DMS 273 treated with DMSO at 0.1 percent for 48 hours (cell line): ENCODE measurements around the gene SPTB.

Experiments used
- DNase-seq: peaks from one replicate; lab custom pipeline; 2025; lab: John Stamatoyannopoulos, UW

Gene SPTB

GRCh38 chr14:64850369-64851137 is 29.2 kb downstream of the SPTB start:
- no peak for DNase-seq

- DNase-seq: no peak
Measured at GRCh38 chr14:64849940-64850339, 29.8 kb downstream of the SPTB start.

- DNase-seq: no peak
Measured at GRCh38 chr14:64848239-64848638, 31.5 kb downstream of the SPTB start.

GRCh38 chr14:64846319-64846718 is 33.4 kb downstream of the SPTB start:
- DNase-seq: no peak

- no peak for DNase-seq
Measured at GRCh38 chr14:64845878-64846277, 33.8 kb downstream of the SPTB start.

- DNase-seq: no peak
Measured at GRCh38 chr14:64844969-64845536, 34.7 kb downstream of the SPTB start.

- no peak for DNase-seq
Measured at GRCh38 chr14:64844272-64844671, 35.4 kb downstream of the SPTB start.

GRCh38 chr14:64843548-64843947 is 36.2 kb downstream of the SPTB start:
- no peak for DNase-seq

- DNase-seq: no peak
Measured at GRCh38 chr14:64841772-64842750, 37.6 kb downstream of the SPTB start.

- DNase-seq: no peak
Measured at GRCh38 chr14:64841121-64841651, 38.5 kb downstream of the SPTB start.

GRCh38 chr14:64838656-64839055 is 41.1 kb downstream of the SPTB start:
- DNase-seq: no peak

- no peak for DNase-seq
Measured at GRCh38 chr14:64835431-64835830, 44.3 kb downstream of the SPTB start.

GRCh38 chr14:64834965-64835364 is 44.7 kb downstream of the SPTB start:
- no peak for DNase-seq

- no peak for DNase-seq
Measured at GRCh38 chr14:64831419-64831818, 48.3 kb downstream of the SPTB start.

GRCh38 chr14:64830961-64831360 is 48.7 kb downstream of the SPTB start:
- DNase-seq: no peak

- DNase-seq: no peak
Measured at GRCh38 chr14:64828071-64828470, 51.6 kb downstream of the SPTB start.

GRCh38 chr14:64826845-64827244 is 52.9 kb downstream of the SPTB start:
- no peak for DNase-seq

GRCh38 chr14:64826333-64826732 is 53.4 kb downstream of the SPTB start:
- no peak for DNase-seq

GRCh38 chr14:64825509-64825908 is 54.2 kb downstream of the SPTB start:
- no peak for DNase-seq

- DNase-seq: no peak
Measured at GRCh38 chr14:64825006-64825405, 54.7 kb downstream of the SPTB start.

GRCh38 chr14:64824471-64824870 is 55.2 kb downstream of the SPTB start:
- no peak for DNase-seq

GRCh38 chr14:64823305-64823861 is 56.3 kb downstream of the SPTB start:
- peak; percentile 32 for DNase-seq
